ENCODE results near the gene SH2D2A.

Gene SH2D2A

GRCh38 chr1:156847591-156848460 lies 31.2 kb upstream of the SH2D2A start:
- no peak for DNase-seq (ENCODE audit: low spot score)

- no peak for DNase-seq (ENCODE audit: low spot score)
Observed at GRCh38 chr1:156846643-156847042, 30.0 kb upstream of the SH2D2A start.

GRCh38 chr1:156845953-156846545 lies 29.4 kb upstream of the SH2D2A start:
- DNase-seq (ENCODE audit: low spot score), result no peak

GRCh38 chr1:156845055-156845952 lies 28.7 kb upstream of the SH2D2A start:
- DNase-seq (ENCODE audit: low spot score), result peak; percentile 22

- no peak for DNase-seq (ENCODE audit: low spot score)
Observed at GRCh38 chr1:156844638-156845037, 28.0 kb upstream of the SH2D2A start.

- DNase-seq (ENCODE audit: low spot score), result no peak
Observed at GRCh38 chr1:156844102-156844501, 27.5 kb upstream of the SH2D2A start.

GRCh38 chr1:156842618-156843300 lies 26.1 kb upstream of the SH2D2A start:
- DNase-seq (ENCODE audit: low spot score), result no peak

- DNase-seq (ENCODE audit: low spot score), result no peak
Observed at GRCh38 chr1:156841295-156841855, 24.7 kb upstream of the SH2D2A start.

- DNase-seq (ENCODE audit: low spot score), result no peak
Observed at GRCh38 chr1:156840898-156841279, 24.2 kb upstream of the SH2D2A start.

- no peak for DNase-seq (ENCODE audit: low spot score)
Observed at GRCh38 chr1:156840186-156840897, 23.7 kb upstream of the SH2D2A start.

GRCh38 chr1:156839426-156840109 lies 22.9 kb upstream of the SH2D2A start:
- DNase-seq (ENCODE audit: low spot score), result no peak

- peak; percentile 39 for DNase-seq (ENCODE audit: low spot score)
Observed at GRCh38 chr1:156838972-156839371, 22.3 kb upstream of the SH2D2A start.

GRCh38 chr1:156836892-156837291 lies 20.2 kb upstream of the SH2D2A start:
- DNase-seq (ENCODE audit: low spot score), result no peak

- DNase-seq (ENCODE audit: low spot score), result no peak
Observed at GRCh38 chr1:156836041-156836654, 19.5 kb upstream of the SH2D2A start.

- no peak for DNase-seq (ENCODE audit: low spot score)
Observed at GRCh38 chr1:156834322-156834721, 17.7 kb upstream of the SH2D2A start.

- DNase-seq (ENCODE audit: low spot score), result no peak
Observed at GRCh38 chr1:156833603-156834002, 17.0 kb upstream of the SH2D2A start.

- no peak for DNase-seq (ENCODE audit: low spot score)
Observed at GRCh38 chr1:156832434-156832833, 15.8 kb upstream of the SH2D2A start.

GRCh38 chr1:156828400-156829124 lies 11.9 kb upstream of the SH2D2A start:
- no peak for DNase-seq (ENCODE audit: low spot score)

GRCh38 chr1:156826630-156827029 lies 10.0 kb upstream of the SH2D2A start:
- DNase-seq (ENCODE audit: low spot score), result no peak

Measured in CD4-positive, alpha-beta T cell treated with Interleukin-6 at 100 ng/mL for 8 hours (primary cell).